Dedifferentiated amniotic fluid mesenchymal stem cell (primary cell): Measurements from ENCODE around the gene CCN5.

Source experiments
- DNase-seq: peaks from one replicate; pipeline ENCODE4 v3.0.0-alpha.2; 2016; ENCODE audit errors: extremely low spot score

Gene CCN5

GRCh38 chr20:44716309-44717106 is 1.3 kb downstream of the CCN5 start:
- no peak for DNase-seq

- DNase-seq = no peak
These were observed 2.8 kb downstream of the CCN5 start for GRCh38 chr20:44717986-44718385.

DNA sequence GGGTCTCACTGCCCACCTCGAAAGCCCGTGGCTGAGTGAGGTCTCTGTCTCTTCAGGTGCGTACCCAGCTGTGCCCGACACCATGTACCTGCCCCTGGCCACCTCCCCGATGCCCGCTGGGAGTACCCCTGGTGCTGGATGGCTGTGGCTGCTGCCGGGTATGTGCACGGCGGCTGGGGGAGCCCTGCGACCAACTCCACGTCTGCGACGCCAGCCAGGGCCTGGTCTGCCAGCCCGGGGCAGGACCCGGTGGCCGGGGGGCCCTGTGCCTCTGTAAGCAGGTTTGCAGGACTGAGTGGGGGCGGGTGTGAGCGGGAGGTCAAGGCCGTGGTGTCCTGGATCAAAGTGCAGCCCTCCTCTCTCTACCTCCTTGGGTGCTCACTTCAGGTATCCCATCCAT is 4.7 kb downstream of the CCN5 start:
- DNase-seq = no peak

DNA sequence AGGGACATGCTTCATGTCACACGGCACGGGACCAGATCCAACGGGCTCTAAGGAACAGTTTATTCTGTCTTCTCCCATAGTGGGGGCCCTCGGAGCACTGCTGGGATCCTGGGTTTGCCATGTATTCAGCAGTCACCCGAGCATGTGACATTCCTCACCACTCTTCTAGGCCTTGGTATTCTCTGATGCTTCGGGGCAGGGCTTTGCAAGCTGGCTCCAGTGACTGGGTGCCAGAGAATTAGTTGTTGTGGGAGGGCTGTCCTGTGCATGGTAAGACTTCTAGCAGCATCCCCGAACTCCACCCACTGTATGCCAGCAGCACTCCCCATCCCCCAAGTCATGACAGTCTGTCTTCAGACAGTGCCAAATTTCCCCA is 5.4 kb downstream of the CCN5 start:
- peak; percentile 85 for DNase-seq

GRCh38 chr20:44720997-44721784 is 6.0 kb downstream of the CCN5 start:
- DNase-seq = peak; percentile 85

GRCh38 chr20:44721785-44722054 is 6.6 kb downstream of the CCN5 start:
- DNase-seq = no peak

GRCh38 chr20:44722990-44723389 is 7.8 kb downstream of the CCN5 start:
- no peak for DNase-seq

GRCh38 chr20:44723391-44723790 is 8.2 kb downstream of the CCN5 start:
- DNase-seq = no peak

- no peak for DNase-seq
These were observed 8.7 kb downstream of the CCN5 start for GRCh38 chr20:44723798-44724362.

- DNase-seq = no peak
These were observed 9.4 kb downstream of the CCN5 start for GRCh38 chr20:44724423-44725091.

DNA sequence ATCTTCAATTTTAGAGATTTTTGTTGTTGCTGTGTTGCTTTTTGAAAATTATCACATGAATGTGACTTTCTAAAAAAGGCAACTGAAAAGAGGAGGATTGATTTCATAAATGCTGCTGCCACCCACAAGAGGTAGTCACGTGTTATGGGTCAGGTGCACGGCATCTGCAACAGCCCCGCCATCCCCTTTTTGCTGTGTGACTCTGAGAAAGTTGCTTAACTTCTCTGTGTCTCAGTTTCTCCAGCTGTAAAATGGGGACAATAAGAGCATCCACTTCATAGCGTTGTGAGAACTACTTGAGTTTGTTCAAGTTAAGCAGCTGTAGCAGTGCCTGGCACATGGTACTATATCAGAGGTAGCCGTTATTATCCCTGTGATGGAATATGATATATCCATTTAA is 10.7 kb downstream of the CCN5 start:
- no peak for DNase-seq

GRCh38 chr20:44727039-44727438 is 11.9 kb downstream of the CCN5 start:
- no peak for DNase-seq

GRCh38 chr20:44727651-44728050 is 12.5 kb downstream of the CCN5 start:
- no peak for DNase-seq

GRCh38 chr20:44728801-44729443 is 13.8 kb downstream of the CCN5 start:
- peak; percentile 97 for DNase-seq

- DNase-seq = peak; percentile 96
These were observed 15.3 kb downstream of the CCN5 start for GRCh38 chr20:44730441-44730840.

DNA sequence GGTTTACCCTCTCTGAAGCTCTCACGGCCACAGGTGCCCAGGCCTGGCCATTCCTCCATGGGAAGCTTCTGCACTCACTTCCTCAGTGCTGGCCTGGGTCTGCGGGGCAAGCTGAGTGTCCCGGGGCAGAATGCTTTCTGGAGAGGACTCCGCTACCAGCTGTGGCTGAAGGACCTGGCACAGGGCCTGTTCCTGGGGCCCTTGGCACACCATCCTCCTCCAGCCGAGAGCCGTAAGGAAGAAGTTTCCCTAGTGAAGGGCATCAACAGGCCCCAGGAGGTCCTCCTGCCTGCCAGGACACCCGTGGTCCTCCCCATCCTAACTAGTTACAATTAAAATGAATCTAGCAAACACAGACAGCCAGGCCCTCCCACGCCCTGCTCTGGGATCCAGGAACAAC is 16.5 kb downstream of the CCN5 start:
- DNase-seq = no peak

DNA sequence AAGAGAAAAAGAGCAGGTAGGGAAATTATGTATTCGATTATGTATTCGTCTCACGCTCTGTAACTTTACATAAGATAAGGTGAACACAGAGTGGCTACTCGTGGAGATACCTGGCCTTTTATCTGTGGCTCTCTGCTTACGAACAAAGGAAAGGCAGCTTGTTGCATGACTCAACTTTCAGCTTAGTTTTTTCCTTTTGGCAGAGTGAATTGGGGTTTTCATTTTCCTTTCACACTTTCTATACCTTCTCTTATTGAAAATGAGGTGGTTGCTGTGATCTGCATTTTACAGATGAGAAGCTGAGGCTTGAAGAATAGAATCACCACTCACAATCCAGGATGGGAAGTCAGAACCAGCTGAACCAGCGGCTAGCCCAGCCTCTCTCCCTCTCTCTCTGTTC is 17.2 kb downstream of the CCN5 start:
- DNase-seq = no peak

DNA sequence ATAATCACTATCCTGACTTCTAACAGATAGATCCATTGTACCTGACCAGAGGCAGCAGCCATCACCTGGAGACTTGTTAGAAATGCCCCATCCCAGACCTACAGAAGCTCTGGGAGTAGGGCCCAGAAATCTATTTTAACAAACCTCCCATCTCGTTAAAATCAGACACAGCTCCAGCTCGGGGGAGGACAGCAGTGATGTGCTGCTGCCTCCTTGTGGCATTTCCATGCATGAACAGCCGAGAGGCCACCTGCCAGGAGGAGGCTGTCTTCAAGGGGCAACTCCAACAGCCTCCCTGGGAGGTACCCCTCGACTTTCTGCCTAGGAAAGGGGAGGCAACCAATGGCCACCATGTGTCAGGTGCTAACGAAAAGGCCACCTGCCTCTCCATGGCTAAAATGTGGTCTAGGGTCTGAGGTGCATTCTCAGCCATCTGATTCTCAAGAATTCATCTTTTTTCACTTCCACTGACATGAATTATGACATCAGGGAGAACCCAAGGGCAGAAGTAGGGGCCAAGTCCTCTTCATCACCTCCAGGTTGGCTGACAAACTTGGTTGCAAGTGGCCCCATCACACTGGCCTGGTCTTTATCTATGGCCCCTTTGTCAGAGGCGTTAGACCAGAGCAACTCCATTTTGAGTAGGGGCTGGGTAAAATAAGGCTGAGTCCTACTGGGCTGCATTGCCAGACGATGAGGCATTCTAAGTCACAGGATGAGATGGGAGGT is 18.3 kb downstream of the CCN5 start:
- DNase-seq = peak; percentile 77

GRCh38 chr20:44734938-44735337 is 19.8 kb downstream of the CCN5 start:
- peak; percentile 93 for DNase-seq

DNA sequence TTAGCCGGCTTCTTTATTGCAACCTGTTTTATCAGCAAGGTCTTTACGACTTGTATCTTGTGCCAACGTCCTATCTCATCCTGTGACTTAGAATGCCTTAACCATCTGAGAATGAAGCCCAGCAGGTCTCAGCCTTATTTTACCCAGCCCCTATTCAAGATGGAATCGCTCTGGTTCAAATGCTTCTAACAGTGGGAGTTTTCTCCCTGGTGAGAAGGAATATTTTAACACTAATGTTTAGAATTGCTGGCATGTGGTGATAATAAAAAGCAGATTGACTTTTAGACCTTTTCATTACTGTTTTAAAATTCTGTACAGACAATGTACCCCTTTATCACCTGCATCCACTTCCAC is 20.6 kb downstream of the CCN5 start:
- DNase-seq = no peak

DNA sequence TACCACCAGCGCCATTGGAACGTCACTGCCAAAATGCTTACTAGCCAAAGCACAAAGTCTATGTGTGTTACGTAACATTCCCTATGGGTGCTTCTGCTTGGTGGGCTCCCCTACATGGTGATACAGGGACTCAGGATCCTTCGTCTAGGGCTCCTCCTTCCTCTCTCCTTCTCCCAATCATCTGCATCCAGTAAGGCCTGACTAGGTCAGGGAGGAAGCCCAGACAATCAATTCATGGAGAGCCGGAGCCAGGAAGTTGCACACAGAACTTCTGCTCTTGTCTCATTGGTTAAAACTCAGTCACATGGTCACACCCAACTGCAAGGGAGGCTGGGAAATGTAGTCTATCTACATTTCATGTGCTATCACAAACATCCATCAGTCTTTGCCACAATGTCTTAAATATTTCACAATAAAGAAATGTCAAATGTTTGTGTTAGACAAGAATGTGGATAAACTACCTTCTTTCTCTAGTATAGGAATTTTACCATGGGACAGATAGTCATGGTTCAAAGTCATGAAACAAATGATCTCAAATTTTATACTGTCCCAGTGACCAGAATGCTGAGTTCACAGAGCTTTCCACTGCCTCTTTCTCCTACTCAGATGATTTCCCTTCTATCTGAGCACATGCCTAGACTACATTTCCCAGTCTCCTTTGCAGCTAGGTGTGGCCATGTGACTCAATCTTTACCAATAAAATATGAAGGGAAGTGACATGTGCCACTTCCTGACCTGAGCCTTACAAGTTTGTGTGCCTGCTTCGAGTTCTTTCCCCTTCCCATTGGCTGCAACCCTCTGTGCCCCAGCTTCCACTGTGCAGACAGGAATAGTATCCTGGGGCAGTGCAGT is 21.2 kb downstream of the CCN5 start:
- no peak for DNase-seq
